ENCODE results near the gene GYS1. TPM values are rescaled to one million over a fixed set of nuclear protein-coding genes. Genes with fewer than 3 reads are reported as not detected.
A peak's percentile ranks its signal among the peaks of the same experiment; 100 is the strongest.
"Not testable (repeated sequence)": the region's sequence is repeated elsewhere in the genome, so short reads cannot be mapped to it uniquely, and the experiment has no call there.

GYS1 gene
- 69.0 TPM for total RNA-seq (ENCODE audit: unreplicated experiment)
- long read RNA-seq, transcript GYS1-202 (16 exons, 3,574 nt): major isoform, 6 of 8 reads
- long read RNA-seq, partial matches to known transcripts: 2 of 8 reads
- long read RNA-seq, other reads (novel, unspliced or antisense): 0 of 8 reads

- no peaks in the 10 kb centered on the region for H3K36me3 Mint-ChIP-seq (ENCODE audit: unreplicated experiment)
- peak; percentile 98 for TF ChIP-seq CTCF (IDR thresholded peaks at IDR 0.05; ENCODE audit: partially characterized antibody, unreplicated experiment)
- peaks cover 8% of the 10 kb centered on the region for H3K9me3 Mint-ChIP-seq (ENCODE audit: unreplicated experiment)
- peak; percentile 100 for DNase-seq
- peaks cover 24% of the 10 kb centered on the region for H3K4me1 Mint-ChIP-seq (ENCODE audit: low read depth, unreplicated experiment)
- H3K27me3 Mint-ChIP-seq (ENCODE audit: unreplicated experiment): no peaks in the 10 kb centered on the region
- H3K4me3 Mint-ChIP-seq (ENCODE audit: unreplicated experiment): peak within 1 kb of the TSS; percentile 100
- H3K27ac Mint-ChIP-seq (ENCODE audit: unreplicated experiment): peak within 1 kb of the TSS; percentile 93
Observed at GRCh38 chr19:48993175-48994034, at the start of gene GYS1, which contains the start of gene RUVBL2. Gene GYS1, minus strand, starts transcription at chr19:48993309. Its CDS starts 197 bp downstream, at chr19:48993112. Gene RUVBL2, plus strand, starts transcription at chr19:48993887. Its CDS starts 25 bp downstream, at chr19:48993912.

- H3K4me1 Mint-ChIP-seq (ENCODE audit: low read depth, unreplicated experiment); H3K36me3 Mint-ChIP-seq (ENCODE audit: unreplicated experiment); H3K27me3 Mint-ChIP-seq (ENCODE audit: unreplicated experiment); DNase-seq; H3K4me3 Mint-ChIP-seq (ENCODE audit: unreplicated experiment); H3K9me3 Mint-ChIP-seq (ENCODE audit: unreplicated experiment); H3K27ac Mint-ChIP-seq (ENCODE audit: unreplicated experiment): not testable (repeated sequence)
Observed at GRCh38 chr19:49042666-49043065, 49.6 kb upstream of the GYS1 start.

GRCh38 chr19:49042177-49042576 lies 49.1 kb upstream of the GYS1 start:
- Mint-ChIP-seq H3K4me1 (ENCODE audit: low read depth, unreplicated experiment) (no peaks in the 10 kb centered on the region), H3K27ac (ENCODE audit: unreplicated experiment) (no peak overlapping the region), H3K9me3 (ENCODE audit: unreplicated experiment) (peaks cover 3% of the 10 kb centered on the region), H3K4me3 (ENCODE audit: unreplicated experiment) (no peak overlapping the region), H3K36me3 (ENCODE audit: unreplicated experiment) (peaks cover 3% of the 10 kb centered on the region), H3K27me3 (ENCODE audit: unreplicated experiment) (no peaks in the 10 kb centered on the region)
- no peak for TF ChIP-seq CTCF (IDR thresholded peaks at IDR 0.05; ENCODE audit: partially characterized antibody, unreplicated experiment)
- no peak for DNase-seq

GRCh38 chr19:49039736-49040135 lies 46.6 kb upstream of the GYS1 start:
- not testable (repeated sequence) for H3K4me3 Mint-ChIP-seq (ENCODE audit: unreplicated experiment); H3K36me3 Mint-ChIP-seq (ENCODE audit: unreplicated experiment); H3K4me1 Mint-ChIP-seq (ENCODE audit: low read depth, unreplicated experiment); H3K27ac Mint-ChIP-seq (ENCODE audit: unreplicated experiment); DNase-seq; H3K27me3 Mint-ChIP-seq (ENCODE audit: unreplicated experiment); H3K9me3 Mint-ChIP-seq (ENCODE audit: unreplicated experiment)

GRCh38 chr19:49038557-49039276 lies 45.6 kb upstream of the GYS1 start:
- not testable (repeated sequence) for H3K36me3 Mint-ChIP-seq (ENCODE audit: unreplicated experiment); H3K27ac Mint-ChIP-seq (ENCODE audit: unreplicated experiment); DNase-seq; H3K27me3 Mint-ChIP-seq (ENCODE audit: unreplicated experiment); H3K9me3 Mint-ChIP-seq (ENCODE audit: unreplicated experiment); H3K4me3 Mint-ChIP-seq (ENCODE audit: unreplicated experiment); H3K4me1 Mint-ChIP-seq (ENCODE audit: low read depth, unreplicated experiment)

GRCh38 chr19:49038111-49038510 lies 45.0 kb upstream of the GYS1 start:
- not testable (repeated sequence) for H3K9me3 Mint-ChIP-seq (ENCODE audit: unreplicated experiment); H3K27ac Mint-ChIP-seq (ENCODE audit: unreplicated experiment); DNase-seq; H3K4me3 Mint-ChIP-seq (ENCODE audit: unreplicated experiment); H3K36me3 Mint-ChIP-seq (ENCODE audit: unreplicated experiment); H3K27me3 Mint-ChIP-seq (ENCODE audit: unreplicated experiment); H3K4me1 Mint-ChIP-seq (ENCODE audit: low read depth, unreplicated experiment)

All from glutamatergic neuron (in vitro differentiated cells).